Astrocyte (in vitro differentiated cells and primary cell): ENCODE data around the gene EVPLL.
"Not testable (repeated sequence)": the region's sequence is repeated elsewhere in the genome, so short reads cannot be mapped to it uniquely, and the experiment has no call there.

Experiments
- EZH2 ChIP-seq: IDR thresholded peaks from 2 replicates; pipeline ENCODE4 v1.6.1; 2012; ENCODE audit warnings: mild to moderate bottlenecking, low read length, inconsistent platforms; ENCODE audit not compliant: insufficient read depth
- TF ChIP-seq, protein P1 (sequence below): IDR thresholded peaks from 2 replicates; pipeline ENCODE4 v1.5.1; 2011; ENCODE audit warnings: low read depth, mild to moderate bottlenecking, inconsistent platforms, low read length, moderate library complexity; ENCODE audit not compliant: insufficient read depth

DNA sequence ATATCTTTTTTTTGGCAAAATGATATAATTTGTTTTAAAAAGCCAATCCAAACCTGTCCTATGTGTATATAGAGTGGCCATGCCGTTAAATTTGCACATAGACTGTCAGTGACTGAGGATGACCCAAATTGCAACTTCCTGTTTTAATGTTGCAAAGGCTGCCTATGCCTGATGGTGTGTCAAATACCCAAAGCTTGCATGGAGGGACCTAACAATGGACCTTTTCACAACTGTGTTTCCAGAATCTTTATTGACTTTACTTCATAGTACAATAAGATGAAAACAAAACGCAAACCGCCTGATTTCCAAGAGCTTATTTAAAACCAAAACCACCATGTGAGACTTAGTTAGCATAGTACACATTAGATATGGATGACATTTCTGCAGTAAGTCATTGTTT lies 31.3 kb downstream of the EVPLL start:
- TF ChIP-seq, protein P1, sequence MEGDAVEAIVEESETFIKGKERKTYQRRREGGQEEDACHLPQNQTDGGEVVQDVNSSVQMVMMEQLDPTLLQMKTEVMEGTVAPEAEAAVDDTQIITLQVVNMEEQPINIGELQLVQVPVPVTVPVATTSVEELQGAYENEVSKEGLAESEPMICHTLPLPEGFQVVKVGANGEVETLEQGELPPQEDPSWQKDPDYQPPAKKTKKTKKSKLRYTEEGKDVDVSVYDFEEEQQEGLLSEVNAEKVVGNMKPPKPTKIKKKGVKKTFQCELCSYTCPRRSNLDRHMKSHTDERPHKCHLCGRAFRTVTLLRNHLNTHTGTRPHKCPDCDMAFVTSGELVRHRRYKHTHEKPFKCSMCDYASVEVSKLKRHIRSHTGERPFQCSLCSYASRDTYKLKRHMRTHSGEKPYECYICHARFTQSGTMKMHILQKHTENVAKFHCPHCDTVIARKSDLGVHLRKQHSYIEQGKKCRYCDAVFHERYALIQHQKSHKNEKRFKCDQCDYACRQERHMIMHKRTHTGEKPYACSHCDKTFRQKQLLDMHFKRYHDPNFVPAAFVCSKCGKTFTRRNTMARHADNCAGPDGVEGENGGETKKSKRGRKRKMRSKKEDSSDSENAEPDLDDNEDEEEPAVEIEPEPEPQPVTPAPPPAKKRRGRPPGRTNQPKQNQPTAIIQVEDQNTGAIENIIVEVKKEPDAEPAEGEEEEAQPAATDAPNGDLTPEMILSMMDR, result not testable (repeated sequence)
- TF ChIP-seq EZH2, result not testable (repeated sequence)
